Omental fat pad (tissue), 4 donors: ENCODE measurements around the gene ZNF436. TPM values are rescaled to one million over a fixed set of nuclear protein-coding genes. Genes with fewer than 3 reads are reported as not detected.
"Not testable (repeated sequence)": the region's sequence is repeated elsewhere in the genome, so short reads cannot be mapped to it uniquely, and the experiment has no call there.

Experiments
- ATAC-seq: fragments of 150-250 bp; one replicate; pipeline ENCODE4 v1.9.1; 2016; ENCODE audit warnings: mild to moderate bottlenecking, moderate library complexity; ENCODE audit not compliant: low FRiP score
- DNase-seq: peaks from one replicate; pipeline ENCODE4 v3.0.0-alpha.2; 2019; ENCODE audit warnings: low spot score
- total RNA-seq, 4 donors: library from RNA; depleted of rRNA; stranded (reverse); fragments of >200 nt; gene quantifications; one replicate each; pipeline ENCODE4 v1.1.0, GENCODE V29; 2016
- TF ChIP-seq, protein P1 (sequence below), 3 donors: fragments of 450-650 bp; IDR thresholded peaks; one replicate each; pipeline ENCODE4 v1.5.1; 2016 to 2017; ENCODE audit warnings: antibody characterized with exemption in 3 of 3, mild to moderate bottlenecking in 3 of 3, moderate library complexity in 2 of 3

Gene ZNF436
- total RNA-seq, 4 donors from 2014 or later: 16.7 to 24.0 (median 18.4) TPM

DNA sequence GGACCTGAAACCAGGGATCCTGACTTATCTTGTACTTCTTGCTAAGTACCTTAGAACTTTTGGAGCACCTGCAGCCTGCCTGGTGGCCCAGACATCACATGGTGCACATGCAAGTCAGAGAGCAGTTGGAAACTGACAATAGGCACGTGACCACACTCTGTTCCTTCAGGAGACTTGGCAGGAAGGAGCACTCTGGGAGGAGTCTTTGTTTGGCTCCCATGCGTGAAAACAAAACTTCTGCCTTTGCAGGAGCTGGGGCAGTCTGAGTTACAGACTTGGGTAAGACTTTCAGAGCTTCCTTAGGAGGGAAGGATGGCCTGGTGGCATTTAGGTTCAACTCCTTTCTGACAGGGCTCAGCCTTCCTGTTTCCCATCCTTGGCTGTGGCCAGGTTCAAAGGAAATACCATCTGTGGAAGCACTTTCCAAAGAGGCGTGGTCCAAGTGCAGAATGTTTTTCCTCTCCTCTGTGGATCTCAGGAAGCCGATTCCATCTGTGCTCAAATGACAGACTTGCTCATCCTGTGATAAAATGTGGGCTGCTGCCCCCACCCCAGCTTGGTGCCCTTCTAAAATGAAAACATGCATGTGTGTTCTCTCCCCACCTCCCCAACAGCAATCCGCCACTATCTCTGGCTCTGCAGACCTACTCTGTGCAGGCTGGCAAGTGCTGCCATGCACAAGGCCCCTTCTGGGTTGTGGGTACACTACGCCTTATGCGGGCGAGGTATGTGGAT lies 14.1 kb upstream of the ZNF436 start:
- DNase-seq (no peak), ATAC-seq (no peak)
- TF ChIP-seq, protein P1, sequence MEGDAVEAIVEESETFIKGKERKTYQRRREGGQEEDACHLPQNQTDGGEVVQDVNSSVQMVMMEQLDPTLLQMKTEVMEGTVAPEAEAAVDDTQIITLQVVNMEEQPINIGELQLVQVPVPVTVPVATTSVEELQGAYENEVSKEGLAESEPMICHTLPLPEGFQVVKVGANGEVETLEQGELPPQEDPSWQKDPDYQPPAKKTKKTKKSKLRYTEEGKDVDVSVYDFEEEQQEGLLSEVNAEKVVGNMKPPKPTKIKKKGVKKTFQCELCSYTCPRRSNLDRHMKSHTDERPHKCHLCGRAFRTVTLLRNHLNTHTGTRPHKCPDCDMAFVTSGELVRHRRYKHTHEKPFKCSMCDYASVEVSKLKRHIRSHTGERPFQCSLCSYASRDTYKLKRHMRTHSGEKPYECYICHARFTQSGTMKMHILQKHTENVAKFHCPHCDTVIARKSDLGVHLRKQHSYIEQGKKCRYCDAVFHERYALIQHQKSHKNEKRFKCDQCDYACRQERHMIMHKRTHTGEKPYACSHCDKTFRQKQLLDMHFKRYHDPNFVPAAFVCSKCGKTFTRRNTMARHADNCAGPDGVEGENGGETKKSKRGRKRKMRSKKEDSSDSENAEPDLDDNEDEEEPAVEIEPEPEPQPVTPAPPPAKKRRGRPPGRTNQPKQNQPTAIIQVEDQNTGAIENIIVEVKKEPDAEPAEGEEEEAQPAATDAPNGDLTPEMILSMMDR (IDR thresholded peaks at IDR 0.05): no peak

DNA sequence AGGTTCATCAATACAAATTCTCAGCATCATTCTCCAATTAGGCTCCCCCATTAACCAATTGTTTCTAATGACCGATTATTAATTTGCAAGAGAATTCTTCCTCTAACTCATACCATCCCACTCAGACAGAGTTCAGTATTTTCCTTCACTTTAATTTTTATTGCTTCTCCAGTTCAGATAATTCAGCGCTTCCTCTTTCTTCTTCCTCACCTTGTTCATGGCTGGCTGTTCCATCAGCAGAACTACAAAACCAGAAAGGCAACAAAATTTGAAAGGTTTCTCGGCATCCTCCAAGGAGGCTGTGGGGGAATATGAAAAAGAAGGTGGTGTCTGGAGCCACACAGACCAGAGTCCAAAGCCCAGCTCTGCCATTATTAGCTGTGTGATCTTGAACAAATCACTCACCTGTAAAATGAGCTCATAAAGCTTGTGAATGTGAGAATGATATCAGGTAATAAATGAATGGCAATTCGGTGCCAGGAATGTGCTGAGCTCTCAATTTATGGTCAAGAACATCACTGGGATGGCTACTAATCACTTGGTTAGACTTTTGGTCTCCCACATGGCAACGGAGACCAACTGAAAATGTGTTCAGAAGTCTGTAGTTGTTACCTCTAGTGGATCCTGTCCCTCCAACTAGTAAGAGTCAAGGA lies 11.7 kb upstream of the ZNF436 start:
- ATAC-seq (no peak), DNase-seq (no peak)
- TF ChIP-seq, protein P1 (IDR thresholded peaks at IDR 0.05): no peak

DNA sequence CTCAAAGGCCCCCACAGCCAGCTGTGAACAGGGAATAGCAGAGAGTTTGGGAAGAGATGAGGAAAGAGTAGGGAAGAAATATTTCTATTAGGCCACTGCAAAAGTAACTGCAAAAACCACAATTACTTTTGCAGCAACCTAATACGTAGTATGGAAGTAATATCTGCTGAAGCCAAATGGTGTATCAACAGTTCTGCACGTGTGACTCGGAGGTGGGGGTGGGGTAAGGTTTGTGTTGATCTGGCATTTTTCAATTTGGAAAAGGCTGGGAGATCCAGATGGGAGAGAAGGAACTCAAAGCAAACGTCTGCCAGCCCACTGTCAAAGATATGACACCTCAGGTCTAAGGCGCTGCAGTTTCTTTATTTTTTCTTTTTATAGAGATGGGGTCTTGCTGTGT lies 11.1 kb upstream of the ZNF436 start:
- ATAC-seq (no peak), DNase-seq (no peak)
- TF ChIP-seq, protein P1 (IDR thresholded peaks at IDR 0.05): no peak

DNA sequence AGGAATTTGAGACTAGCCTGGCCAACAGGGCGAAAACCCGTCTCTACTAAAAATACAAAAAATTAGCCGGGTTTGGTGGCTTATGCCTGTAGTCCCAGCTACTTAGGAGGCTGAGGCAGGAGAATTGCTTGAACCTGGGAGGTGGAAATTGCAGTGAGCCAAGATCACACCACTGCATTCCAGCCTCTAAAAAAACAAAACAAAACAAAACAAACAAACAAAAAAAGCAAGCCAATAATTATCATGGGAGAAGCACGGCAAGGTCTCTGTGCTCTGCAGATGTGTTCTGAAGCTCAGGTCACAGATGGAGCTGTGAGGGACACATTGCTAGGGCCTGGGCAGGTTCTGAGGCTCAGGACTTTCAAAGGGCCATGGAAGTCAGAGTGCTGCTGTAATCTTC lies 10.6 kb upstream of the ZNF436 start:
- DNase-seq, ATAC-seq: not testable (repeated sequence)

DNA sequence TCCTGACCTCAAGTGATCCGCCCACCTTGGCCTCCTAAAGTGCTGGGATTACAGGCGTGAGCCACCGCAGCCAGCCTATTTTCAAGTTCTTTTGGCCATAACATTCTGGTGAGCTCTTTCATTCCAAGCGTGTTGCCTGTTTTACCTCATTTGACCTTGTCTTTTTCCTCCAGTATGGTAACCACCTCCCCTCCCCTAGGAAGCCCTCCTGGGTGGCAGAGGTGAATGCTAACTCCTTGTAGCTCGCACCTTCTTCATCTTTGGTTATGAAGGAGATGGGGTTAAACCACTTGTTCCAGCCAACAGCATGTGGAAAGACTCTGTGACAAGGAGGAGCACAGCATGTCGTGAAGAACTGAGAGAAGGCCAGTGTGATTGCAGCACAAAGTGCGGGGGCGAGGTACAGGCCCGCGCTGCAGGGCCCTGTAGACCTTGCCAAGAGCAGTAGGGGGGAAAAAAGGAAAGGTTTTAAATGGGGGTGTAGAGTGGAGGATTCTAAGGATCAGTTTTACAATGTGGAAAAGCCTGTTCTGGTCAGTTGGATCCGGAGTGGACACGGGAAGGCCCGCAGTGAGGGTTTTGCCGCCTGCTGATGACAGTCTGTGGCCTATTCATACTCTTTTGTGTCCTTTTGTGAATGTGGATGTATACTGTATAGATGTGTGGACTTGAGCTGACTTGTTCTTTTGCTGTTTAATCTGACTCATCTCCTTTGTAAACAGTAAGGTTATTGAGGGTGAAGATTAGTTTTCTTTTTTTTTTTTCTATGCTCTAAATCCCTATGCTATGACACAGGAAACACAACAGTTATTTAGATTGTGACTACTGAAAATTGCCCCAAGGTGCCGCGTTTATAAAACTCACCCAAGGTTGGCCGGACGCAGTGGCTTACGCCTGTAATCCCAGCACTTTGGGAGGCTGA lies 7.5 kb upstream of the ZNF436 start:
- no peak for DNase-seq
- TF ChIP-seq, protein P1 (IDR thresholded peaks at IDR 0.05): no peak

DNA sequence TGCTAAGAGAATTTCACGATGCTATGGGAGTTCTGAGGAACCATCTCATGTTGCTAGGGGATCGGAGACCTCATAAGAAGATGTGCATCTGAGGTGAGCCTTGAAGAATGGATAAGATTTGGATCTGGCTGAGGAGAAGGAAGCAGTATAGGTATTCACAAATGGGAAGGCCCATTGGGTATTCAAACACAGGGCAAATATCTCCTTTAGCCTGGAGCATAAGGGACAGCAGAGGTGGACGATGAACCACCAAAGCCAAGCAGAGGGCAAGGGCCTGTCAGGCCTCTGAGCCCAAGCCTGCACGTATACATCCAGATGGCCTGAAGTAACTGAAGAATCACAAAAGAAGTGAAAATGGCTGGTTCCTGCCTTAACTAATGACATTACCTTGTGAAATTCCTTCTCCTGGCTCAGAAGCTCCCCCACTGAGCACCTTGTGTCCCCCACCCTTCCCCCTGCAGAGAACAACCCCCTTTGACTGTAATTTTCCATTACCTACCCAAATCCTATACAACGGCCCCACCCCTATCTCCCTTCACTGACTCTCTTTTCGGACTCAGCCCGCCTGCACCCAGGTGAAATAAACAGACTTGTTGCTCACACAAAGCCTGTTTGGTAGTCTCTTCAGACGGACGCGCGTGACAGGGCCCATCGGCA lies 4.6 kb upstream of the ZNF436 start:
- not testable (repeated sequence) for ATAC-seq, DNase-seq

More for the DNA sequence above, 7.5 kb upstream of the ZNF436 start:
- ATAC-seq: peak; percentile 51

DNA sequence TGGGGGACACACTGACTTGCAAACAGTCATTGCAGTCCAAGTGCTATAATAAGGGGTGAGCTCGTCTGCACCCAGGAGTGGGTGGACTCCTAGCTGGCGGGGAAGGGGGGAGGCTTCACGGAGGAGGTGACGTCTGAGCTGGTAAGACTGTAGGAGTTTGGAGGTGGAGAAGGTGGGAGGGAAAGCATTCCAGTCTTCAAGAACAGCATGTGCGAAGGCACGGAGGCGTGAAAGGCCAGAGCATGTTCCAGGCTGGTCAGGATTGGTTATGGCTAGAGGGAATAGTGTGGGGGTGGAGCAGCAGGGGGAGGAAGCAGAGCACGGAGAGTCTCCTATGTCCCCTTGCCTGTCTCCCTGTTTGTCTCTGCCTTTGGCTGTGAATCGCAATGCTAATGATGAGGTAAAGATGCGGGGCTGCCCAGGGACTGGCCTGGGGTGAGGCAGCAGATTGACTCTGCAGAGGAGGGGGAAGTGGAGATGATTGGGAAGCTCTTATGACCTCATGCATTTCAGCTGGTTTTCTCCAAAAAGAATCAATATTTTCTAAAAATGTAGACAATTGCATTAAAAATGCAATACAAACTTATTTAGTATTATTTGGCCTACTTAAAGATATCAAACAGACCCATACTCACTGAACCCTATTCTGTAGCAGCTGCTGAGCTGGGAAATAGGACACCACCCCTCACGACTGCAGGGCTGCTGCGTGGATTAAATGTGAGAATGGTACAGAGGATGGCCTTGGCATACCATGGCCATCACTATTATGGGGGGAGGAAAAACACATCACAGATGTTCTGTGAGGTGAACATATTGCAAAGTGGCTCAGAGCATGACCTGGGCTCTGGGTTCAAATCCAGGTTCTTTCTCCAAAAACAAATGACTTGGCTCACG lies 2.6 kb upstream of the ZNF436 start:
- DNase-seq (no peak), ATAC-seq (no peak)
- TF ChIP-seq, protein P1 (IDR thresholded peaks at IDR 0.05): no peak
